ENCODE data around the gene MIDN.
"Not testable (repeated sequence)": the region's sequence is repeated elsewhere in the genome, so short reads cannot be mapped to it uniquely, and the experiment has no call there.

MIDN gene

DNA sequence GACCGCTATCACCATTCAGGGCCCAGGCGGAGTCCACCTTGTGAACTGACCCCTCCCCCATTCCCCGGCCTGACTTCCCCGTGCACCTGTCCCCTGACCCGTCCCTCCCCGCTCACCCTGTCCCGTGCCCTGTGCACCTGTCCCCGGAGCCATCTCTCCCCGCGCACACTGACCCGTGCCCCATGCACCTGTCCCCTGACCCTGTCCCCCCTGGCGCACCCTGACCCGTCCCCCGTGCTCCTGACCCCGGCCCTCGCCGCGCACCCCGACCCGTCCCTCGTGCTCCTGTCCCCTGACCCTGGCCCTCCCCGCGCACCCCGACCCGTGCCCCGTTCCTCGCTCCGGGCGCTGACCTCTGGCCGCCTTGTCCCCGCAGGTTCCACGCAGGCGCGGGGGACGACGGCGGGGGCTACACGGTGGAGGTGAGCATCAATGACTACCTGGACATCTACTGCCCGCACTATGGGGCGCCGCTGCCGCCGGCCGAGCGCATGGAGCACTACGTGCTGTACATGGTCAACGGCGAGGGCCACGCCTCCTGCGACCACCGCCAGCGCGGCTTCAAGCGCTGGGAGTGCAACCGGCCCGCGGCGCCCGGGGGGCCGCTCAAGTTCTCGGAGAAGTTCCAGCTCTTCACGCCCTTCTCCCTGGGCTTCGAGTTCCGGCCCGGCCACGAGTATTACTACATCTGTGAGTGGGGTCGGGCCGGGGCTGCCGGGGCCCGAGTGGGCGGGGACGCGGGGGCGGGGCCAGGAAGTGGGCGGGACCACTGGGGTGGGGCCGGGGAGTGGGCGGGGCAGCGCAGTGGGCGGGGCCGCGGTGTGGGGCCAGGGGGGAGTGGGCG is 47.0 kb downstream of the MIDN start:
- peak in 2 of 4 experiments; percentile 29 to 30 for DNase-seq

DNA sequence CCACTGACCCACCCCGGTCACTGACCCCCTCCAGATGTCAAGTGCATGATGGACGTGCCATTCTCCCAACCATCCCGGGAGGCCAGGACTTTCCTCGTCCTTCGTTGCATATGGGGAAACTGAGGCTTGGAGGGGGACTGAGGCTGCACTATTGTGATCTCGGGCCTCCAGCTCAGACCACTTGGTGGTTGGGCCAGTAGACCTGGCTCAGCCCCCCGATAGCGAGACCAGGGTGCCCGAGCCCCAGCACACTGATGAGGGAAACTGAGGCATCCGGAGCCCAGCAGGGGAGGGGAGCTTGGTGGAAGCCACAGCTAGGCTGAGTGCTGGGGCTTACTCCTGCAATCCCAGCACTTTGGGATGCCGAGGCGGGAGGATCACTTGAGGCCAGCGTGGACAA is 47.7 kb downstream of the MIDN start:
- DNase-seq = no peak

DNA sequence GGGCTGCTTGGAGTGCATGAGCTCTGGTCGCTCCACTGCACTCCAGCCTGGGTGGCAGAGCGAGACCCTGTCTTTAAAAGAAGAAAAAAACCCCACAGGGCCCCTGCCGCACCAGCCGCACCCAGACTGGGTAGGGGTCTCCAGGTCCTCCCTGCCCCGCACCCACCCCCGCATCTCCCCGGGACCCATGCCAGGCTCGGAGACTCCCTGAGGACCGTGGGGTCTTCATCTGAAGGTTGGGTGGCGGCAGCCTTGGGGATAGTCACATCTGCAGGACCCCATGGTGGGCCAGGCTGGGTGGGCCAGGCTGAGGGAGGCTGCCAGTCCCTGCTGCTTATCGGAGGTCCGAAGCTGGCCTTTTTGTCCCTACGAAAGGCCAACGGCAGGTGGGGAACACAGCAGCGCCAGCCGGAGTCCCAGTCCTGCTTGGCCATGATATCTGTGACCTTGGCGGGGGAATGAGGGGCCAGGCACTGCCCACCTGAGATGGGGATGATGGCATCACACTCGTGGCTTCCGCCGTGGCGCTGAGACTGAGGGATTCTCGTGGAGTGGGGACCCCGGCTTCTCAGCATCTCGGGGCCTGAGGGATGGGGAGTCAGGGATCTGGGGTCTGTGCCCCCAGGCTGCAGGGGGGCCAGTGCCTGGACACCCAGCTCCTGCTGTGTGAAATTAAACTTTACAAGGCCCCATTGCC is 48.3 kb downstream of the MIDN start:
- no peak for DNase-seq

DNA sequence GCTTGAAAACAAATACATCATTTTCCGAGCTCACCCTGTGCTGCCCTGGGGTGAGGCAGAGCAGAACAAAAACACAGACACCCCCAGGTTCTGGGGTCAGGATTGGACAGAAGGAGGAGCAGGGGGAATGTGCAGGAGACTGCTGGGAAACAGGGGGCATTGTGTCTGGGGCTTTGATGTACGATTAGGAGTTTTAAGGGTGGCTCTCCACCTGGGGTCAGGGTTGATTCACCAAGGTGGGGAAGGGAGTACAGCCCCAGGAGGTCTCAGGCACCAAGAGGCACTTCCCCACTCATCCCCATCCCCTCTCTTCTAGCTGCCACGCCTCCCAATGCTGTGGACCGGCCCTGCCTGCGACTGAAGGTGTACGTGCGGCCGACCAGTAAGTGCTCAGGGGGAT is 49.9 kb downstream of the MIDN start:
- no peak for DNase-seq

DNA sequence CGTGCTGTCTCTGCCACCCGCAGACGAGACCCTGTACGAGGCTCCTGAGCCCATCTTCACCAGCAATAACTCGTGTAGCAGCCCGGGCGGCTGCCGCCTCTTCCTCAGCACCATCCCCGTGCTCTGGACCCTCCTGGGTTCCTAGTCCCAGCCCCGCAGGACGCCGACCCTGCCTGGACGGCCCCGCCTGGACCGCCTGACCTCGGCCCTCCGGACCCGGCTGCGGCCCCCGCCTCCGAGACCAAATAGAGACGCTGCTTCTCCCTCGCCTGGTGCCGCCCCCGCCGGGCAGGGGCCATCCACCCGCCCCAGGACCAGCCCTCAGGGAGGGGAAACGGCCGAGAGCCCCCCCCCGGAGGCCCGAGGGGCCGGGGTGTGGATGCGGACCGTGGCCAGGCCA is 51.4 kb downstream of the MIDN start:
- no peak for DNase-seq

DNA sequence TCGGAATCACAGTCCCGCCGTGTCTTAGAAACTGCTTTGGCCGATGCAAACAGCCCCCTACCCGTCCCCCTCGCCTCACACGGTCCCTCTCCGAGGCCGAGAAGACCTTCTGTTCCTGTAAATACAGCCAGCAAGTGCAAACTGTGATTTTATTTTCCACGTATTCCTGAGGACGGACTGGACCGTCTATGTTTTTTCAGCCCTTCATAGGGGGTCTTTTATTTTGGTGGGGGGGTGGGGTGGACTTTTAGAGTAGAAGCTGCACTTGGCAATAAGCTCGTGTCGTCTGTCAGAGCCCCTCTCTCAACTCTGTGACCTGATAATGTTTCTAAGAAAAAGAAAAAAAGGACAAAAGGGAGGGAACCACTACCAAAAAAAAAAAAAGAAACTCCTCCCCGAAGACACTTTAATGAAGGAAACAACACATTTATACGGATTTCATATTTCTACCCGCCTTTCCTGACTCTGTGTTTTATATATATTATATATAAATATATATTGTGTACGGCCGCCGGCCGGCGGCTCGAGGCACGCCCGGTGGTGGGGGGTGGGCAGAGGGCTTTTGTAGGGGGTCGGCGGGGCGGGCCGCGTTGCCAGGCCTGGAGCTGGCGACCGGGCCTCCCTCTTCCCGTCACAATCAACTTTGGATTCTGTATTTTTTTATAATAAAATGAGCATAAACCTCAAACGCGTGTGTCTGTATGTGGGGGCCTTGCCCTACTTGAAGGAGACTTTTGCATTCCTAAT is 52.5 kb downstream of the MIDN start:
- DNase-seq = no peak

DNA sequence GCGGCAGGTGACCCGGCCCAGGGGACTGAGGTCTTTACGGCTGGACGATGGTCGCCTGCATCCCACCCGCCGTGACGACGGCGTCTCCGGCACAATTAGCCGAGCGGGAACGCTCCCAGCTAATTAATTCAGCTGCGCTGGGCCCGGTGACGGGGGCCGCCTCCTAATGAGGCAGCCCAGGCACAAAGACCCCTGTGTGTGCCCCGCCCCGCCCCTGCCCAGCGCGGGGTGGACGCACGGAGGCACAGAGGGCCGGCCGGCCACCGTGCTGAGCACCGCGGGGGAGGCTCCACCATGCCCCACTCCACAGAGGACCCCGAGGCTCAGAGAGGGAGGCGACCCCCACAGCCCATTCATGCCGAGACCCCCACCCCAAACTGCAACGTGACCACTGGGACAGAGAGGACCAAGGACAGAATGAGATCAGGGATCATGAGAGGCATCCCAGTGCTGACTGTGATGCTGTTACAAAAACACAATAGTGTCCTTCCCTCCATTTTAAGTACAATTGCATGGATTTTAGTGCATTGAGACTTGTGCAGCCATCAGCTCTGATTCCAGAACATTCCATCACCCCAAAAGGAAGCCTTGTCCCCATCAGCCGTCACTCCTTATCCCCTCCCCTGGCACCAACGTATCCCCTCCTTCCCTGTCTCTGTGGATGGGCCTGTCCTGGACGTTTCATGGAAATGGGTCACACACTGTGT is 54.3 kb downstream of the MIDN start:
- no peak for DNase-seq

DNA sequence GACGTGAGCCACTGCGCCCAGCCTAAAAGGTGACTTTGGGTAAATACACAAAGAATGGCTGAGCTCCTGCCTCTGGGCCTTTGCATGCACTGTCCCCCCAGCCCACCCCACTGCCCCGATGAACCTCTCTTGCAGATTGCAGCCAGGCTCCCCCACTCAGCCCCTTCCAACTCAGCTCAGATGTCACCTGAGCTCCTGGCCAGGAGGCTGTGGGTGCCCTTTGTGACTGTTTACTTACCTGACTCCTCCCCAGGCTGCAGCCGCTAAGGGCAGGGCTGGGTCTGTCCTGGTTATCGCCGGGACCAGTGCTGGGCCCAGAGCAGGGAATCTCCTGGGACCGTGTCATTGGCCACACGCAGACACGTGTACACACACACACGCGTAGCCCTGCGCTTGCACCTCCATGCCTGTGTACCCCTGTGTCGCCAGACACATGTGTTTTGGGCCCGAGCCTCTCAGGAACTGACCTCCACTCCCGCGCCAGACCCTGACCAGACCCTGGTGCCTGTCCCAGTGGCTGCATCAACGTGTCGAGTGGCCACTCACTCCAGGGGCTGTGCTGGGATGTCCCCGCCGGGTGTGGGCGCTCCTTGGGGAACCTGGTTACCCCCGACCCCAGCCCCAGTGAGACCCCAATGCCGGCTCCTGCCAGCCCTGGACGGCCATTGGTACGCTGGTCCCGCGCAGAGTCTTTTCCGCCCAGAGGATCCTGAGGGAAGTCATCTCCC is 56.0 kb downstream of the MIDN start:
- DNase-seq = no peak

DNA sequence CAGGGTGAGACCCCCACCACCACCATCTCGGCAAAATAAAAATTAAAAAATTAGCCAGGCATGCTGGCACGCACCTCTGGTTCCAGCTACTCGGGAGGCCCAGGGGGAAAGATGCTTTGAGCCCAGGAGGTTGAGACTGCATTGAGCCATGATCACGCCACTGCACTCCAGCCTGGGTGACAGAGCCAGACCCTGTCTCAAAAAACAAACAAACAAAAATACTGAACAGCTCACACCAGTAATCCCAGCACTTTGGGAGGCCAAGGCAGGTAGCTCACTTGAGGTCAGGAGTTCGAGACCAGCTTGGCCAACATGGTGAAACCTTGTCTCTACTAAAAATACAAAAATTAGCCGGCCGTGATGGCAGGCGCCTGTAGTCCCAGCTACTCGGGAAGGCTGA is 57.0 kb downstream of the MIDN start:
- not testable (repeated sequence) for DNase-seq

DNA sequence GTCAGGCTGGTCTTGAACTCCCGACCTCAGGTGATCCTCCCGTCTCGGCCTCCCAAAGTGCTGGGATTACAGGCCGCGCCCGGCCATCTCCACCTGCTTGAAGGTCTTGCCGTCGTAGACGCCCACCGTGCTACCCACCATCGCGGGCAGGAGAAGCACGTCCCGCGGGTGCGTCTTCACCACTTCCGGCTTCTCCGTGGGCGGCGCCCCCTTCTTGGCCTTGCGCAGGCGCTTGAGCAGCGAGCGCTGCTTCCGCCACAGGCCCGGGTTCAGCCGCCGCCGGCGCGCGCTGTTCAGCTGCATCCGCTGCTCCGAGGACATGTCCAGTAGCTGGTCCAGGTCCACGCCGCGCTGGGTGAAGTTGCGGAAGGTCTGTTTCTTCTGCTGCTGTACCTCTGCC is 58.9 kb downstream of the MIDN start:
- no peak for DNase-seq

DNA sequence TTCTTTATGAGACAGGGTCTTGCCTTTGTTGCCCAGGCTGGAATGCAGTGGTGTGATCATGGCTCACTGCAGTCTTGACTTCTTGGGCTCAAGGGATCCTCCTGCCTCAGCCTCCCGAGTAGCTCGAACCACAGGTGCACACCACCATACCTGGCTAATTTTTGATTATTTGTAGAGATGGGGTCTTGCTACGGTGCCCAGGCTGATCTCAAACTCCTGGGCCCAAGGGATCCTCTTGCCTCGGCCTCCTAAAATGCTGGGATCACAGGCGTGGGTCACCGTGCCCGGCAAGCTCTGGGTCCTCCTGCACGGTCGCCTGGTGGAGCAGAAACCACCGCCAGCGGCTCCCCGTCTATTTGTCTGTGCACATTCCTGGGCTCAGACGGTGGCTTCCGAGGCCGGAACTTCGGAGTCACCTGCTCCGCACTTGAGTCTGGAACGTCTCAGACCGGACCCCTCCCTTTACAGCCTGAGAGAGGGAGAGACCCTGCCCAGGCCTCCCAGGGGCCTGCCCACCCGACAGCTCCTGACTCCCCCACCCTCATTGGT is 59.4 kb downstream of the MIDN start:
- no peak for DNase-seq

DNA sequence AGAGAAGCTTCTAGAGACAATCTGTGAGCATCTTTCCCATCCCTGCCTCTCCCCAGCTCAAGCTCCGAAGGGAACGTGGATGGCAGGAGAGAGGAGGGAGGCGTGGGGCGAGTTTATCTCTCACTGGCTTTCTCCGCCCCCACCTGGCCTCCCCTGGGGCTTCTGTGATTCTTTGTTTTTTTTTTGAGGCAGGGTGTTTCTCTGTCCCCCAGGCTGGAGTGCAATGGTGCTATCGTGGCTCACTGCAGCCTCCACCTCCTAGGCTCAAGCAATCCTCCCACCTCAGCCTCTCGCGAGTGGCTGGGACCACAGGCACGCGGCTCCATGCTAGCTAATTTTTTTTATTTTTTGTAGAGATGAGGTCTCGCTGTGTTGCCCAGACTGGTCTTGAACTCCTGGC is 60.3 kb downstream of the MIDN start:
- DNase-seq = no peak
